ENCODE measurements around the gene PRSS53. TPM values are rescaled to one million over a fixed set of nuclear protein-coding genes. Genes with fewer than 3 reads are reported as not detected.

PRSS53 gene
- total and polyA plus RNA-seq, 7 experiments from 2014 or later = 0.46 to 7.2 (median 6.0) TPM

DNA sequence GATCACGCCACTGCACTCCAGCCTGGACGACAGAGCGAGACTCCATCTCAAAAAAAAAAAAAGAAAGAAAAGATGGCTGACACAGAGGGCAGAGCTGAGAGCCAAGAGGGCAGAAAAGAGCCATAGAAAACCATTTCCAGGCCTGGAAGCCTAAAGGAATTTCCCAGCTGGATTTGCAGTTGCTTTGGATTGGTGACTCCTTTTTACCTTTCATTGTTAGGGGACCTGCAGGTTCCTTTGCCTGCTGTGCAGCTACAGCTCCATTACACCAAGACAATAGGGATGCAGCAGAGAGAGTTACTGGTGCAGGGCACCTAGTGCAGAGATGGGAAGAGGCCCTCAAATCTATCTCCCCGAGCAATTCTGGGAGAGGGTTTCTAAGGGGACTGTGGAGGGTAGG lies 33.1 kb downstream of the PRSS53 start:
- Histone ChIP-seq H3K27me3 (ENCODE audit: control insufficient read depth in 2 of 2, insufficient read depth in 2 of 2, low read length in 2 of 2) (no peaks in the 10 kb centered on the region), H3K9me3 (ENCODE audit: control insufficient read depth in 2 of 3, low read length in 3 of 3) (no peaks in the 10 kb centered on the region), H3K4me1 (ENCODE audit: control insufficient read depth in 2 of 2, insufficient read depth in 2 of 2, low read length in 2 of 2) (peaks cover 0 to under 1% of the 10 kb centered on the region in 2 donors), H3K36me3 (ENCODE audit: control insufficient read depth in 2 of 3, insufficient read depth in 3 of 3, low read length in 3 of 3) (peaks cover 0 to 5% (median 0%) of the 10 kb centered on the region in 3 experiments), H3K4me3 (ENCODE audit: low read length) (no peak overlapping the region), H3K27ac (ENCODE audit: low read depth, low read length) (no peak overlapping the region)
- POLR2A ChIA-PET = no interaction called here
- intact Hi-C loops (cut with micrococcal nuclease) = no loop called here
- CTCF ChIA-PET = interaction anchor here (0.7 kb wide), 1 partner anchor 16 kb away, joined by 3 read pairs; no protein-coding TSS in a partner anchor
- no peaks in the 10 kb centered on the region for H3K27me3 Mint-ChIP-seq
- peaks cover 0 to 10% (median 2%) of the 10 kb centered on the region in 7 donors for H3K4me1 Mint-ChIP-seq
- H3K4me3 Mint-ChIP-seq = no peak overlapping the region
- no peak overlapping the region for H3K27ac Mint-ChIP-seq
- DNase-seq (no peak), ATAC-seq (no peak)
- H3K9me3 Mint-ChIP-seq = no peaks in the 10 kb centered on the region
- peaks cover 0 to 14% (median 4%) of the 10 kb centered on the region in 5 donors for H3K36me3 Mint-ChIP-seq

DNA sequence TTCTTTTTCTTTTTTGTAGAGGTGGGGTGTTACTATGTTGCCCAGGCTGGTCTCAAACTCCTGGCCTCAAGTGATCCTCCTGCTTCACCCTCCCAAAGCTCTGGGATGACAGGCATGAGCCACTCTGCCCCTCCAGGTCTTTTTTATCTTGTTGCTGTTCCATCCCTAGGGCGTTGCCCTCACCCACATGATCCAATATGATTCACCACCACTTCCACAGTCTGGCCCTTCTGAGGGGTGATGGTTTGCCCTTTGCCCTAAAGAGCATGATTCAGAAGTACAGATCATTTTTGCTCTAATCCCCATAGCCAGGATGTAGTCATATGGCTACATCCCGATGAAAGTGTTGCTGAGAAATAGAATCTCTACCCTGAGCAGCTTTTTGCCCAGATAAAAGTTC lies 36.6 kb downstream of the PRSS53 start:
- H3K27me3 Mint-ChIP-seq = no peaks in the 10 kb centered on the region
- Histone ChIP-seq H3K27ac (ENCODE audit: low read depth, low read length) (no peak overlapping the region), H3K4me1 (ENCODE audit: control insufficient read depth in 2 of 2, insufficient read depth in 2 of 2, low read length in 2 of 2) (no peaks in the 10 kb centered on the region), H3K9me3 (ENCODE audit: control insufficient read depth in 2 of 3, low read length in 3 of 3) (no peaks in the 10 kb centered on the region), H3K4me3 (ENCODE audit: low read length) (no peak overlapping the region), H3K27me3 (ENCODE audit: control insufficient read depth in 2 of 2, insufficient read depth in 2 of 2, low read length in 2 of 2) (no peaks in the 10 kb centered on the region), H3K36me3 (ENCODE audit: control insufficient read depth in 2 of 3, insufficient read depth in 3 of 3, low read length in 3 of 3) (no peaks in the 10 kb centered on the region)
- peaks cover 0 to 9% (median 0%) of the 10 kb centered on the region in 7 donors for H3K4me1 Mint-ChIP-seq
- no peak overlapping the region for H3K4me3 Mint-ChIP-seq
- intact Hi-C loops (cut with micrococcal nuclease) = no loop called here
- peaks cover 0 to 7% (median 2%) of the 10 kb centered on the region in 5 donors for H3K36me3 Mint-ChIP-seq
- ChIA-PET POLR2A (no interaction called here), CTCF (no interaction called here)
- H3K27ac Mint-ChIP-seq = no peak overlapping the region
- DNase-seq = no peak
- peak; percentile 87 for ATAC-seq
- H3K9me3 Mint-ChIP-seq = no peaks in the 10 kb centered on the region

DNA sequence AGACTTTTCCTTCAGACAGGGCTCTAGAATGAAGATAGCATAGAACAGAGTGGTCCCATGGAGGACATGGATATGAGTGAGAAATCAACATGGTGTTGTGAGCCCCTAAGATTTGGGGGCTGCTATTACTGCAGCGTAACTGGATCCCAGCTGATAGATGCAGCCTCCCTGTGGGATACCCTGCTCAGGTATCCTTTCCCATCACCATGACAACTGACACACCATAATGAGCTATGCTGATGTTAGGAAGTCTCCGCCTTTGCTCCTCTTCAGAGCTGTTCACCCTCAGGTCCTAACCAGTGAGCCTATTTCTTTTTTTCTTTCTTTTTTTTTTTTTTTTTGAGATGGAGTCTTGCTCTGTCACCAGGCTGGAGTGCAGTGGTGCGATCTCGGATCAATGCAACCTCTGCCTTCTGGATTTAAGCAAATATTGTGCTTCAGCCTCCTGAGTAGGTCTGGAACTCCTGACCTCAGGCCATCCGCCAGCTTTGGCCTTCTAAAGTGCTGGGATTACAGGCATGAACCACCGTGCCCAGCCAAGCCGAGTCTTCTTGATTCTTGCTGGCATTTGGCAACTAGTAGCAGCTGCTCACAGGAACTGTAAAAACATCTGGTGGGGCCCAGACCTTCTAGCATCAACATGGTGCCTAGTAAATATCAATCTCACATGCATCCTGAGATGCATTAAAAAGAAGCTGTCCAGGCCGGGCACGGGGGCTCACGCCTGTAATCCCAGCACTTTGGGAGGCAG lies 38.3 kb downstream of the PRSS53 start:
- intact Hi-C loops (cut with micrococcal nuclease) = loop anchor here in 1 of 2 donors (2.0 kb wide), 1 partner anchor 16 kb away; no protein-coding TSS in a partner anchor
- CTCF ChIA-PET = interaction anchor here (1.5 kb wide), 1 partner anchor 92 kb away, joined by 4 read pairs; no protein-coding TSS in a partner anchor
- ATAC-seq (no peak), DNase-seq (no peak)
- no peak overlapping the region for H3K4me3 Mint-ChIP-seq
- Histone ChIP-seq H3K9me3 (ENCODE audit: control insufficient read depth in 2 of 3, low read length in 3 of 3) (no peaks in the 10 kb centered on the region), H3K27ac (ENCODE audit: low read depth, low read length) (no peak overlapping the region), H3K4me1 (ENCODE audit: control insufficient read depth in 2 of 2, insufficient read depth in 2 of 2, low read length in 2 of 2) (no peaks in the 10 kb centered on the region), H3K36me3 (ENCODE audit: control insufficient read depth in 2 of 3, insufficient read depth in 3 of 3, low read length in 3 of 3) (no peaks in the 10 kb centered on the region), H3K27me3 (ENCODE audit: control insufficient read depth in 2 of 2, insufficient read depth in 2 of 2, low read length in 2 of 2) (no peaks in the 10 kb centered on the region), H3K4me3 (ENCODE audit: low read length) (no peak overlapping the region)
- H3K4me1 Mint-ChIP-seq = peaks cover 0 to 9% (median 0%) of the 10 kb centered on the region in 7 donors
- no peaks in the 10 kb centered on the region for H3K27me3 Mint-ChIP-seq
- H3K27ac Mint-ChIP-seq = peak overlapping the region in 1 of 9 donors; percentile 20
- H3K9me3 Mint-ChIP-seq = no peaks in the 10 kb centered on the region
- POLR2A ChIA-PET = no interaction called here
- peaks cover 0 to 4% (median 2%) of the 10 kb centered on the region in 5 donors for H3K36me3 Mint-ChIP-seq

GRCh38 chr16:31043898-31044481 lies 44.8 kb downstream of the PRSS53 start:
- no peak for ATAC-seq
- POLR2A ChIA-PET = interaction anchor here (0.7 kb wide), 1 partner anchor 825 kb away, joined by 5 read pairs; no protein-coding TSS in a partner anchor
- Histone ChIP-seq H3K4me3 (ENCODE audit: low read length) (no peak overlapping the region), H3K27me3 (ENCODE audit: control insufficient read depth in 2 of 2, insufficient read depth in 2 of 2, low read length in 2 of 2) (no peaks in the 10 kb centered on the region), H3K4me1 (ENCODE audit: control insufficient read depth in 2 of 2, insufficient read depth in 2 of 2, low read length in 2 of 2) (no peaks in the 10 kb centered on the region), H3K36me3 (ENCODE audit: control insufficient read depth in 2 of 3, insufficient read depth in 3 of 3, low read length in 3 of 3) (peaks cover 3 to 40% (median 3%) of the 10 kb centered on the region in 3 experiments), H3K27ac (ENCODE audit: low read depth, low read length) (no peak overlapping the region), H3K9me3 (ENCODE audit: control insufficient read depth in 2 of 3, low read length in 3 of 3) (no peaks in the 10 kb centered on the region)
- CTCF ChIA-PET = interaction anchor here (0.6 kb wide), 1 partner anchor 293 kb away, joined by 4 read pairs; no protein-coding TSS in a partner anchor
- DNase-seq = no peak
- H3K27me3 Mint-ChIP-seq = no peaks in the 10 kb centered on the region
- no peak overlapping the region for H3K27ac Mint-ChIP-seq
- intact Hi-C loops (cut with micrococcal nuclease) = no loop called here
- peaks cover 0 to 9% (median 4%) of the 10 kb centered on the region in 5 donors for H3K36me3 Mint-ChIP-seq
- peaks cover 0 to 3% (median 0%) of the 10 kb centered on the region in 7 donors for H3K4me1 Mint-ChIP-seq
- H3K4me3 Mint-ChIP-seq = no peak overlapping the region
- no peaks in the 10 kb centered on the region for H3K9me3 Mint-ChIP-seq

GRCh38 chr16:31043352-31043751 lies 45.4 kb downstream of the PRSS53 start:
- Histone ChIP-seq H3K9me3 (ENCODE audit: control insufficient read depth in 2 of 3, low read length in 3 of 3) (no peaks in the 10 kb centered on the region), H3K4me1 (ENCODE audit: control insufficient read depth in 2 of 2, insufficient read depth in 2 of 2, low read length in 2 of 2) (no peaks in the 10 kb centered on the region), H3K36me3 (ENCODE audit: control insufficient read depth in 2 of 3, insufficient read depth in 3 of 3, low read length in 3 of 3) (peaks cover 3 to 46% (median 6%) of the 10 kb centered on the region in 3 experiments), H3K27me3 (ENCODE audit: control insufficient read depth in 2 of 2, insufficient read depth in 2 of 2, low read length in 2 of 2) (no peaks in the 10 kb centered on the region), H3K27ac (ENCODE audit: low read depth, low read length) (no peak overlapping the region), H3K4me3 (ENCODE audit: low read length) (no peak overlapping the region)
- ATAC-seq = no peak
- Mint-ChIP-seq H3K27ac (no peak overlapping the region), H3K36me3 (peaks cover 0 to 16% (median 5%) of the 10 kb centered on the region in 5 donors), H3K4me3 (no peak overlapping the region), H3K27me3 (no peaks in the 10 kb centered on the region), H3K9me3 (no peaks in the 10 kb centered on the region), H3K4me1 (peaks cover 0 to 3% (median 0%) of the 10 kb centered on the region in 7 donors)
- CTCF ChIA-PET = no interaction called here
- no peak for DNase-seq
- intact Hi-C loops (cut with micrococcal nuclease) = no loop called here
- POLR2A ChIA-PET = no interaction called here

DNA sequence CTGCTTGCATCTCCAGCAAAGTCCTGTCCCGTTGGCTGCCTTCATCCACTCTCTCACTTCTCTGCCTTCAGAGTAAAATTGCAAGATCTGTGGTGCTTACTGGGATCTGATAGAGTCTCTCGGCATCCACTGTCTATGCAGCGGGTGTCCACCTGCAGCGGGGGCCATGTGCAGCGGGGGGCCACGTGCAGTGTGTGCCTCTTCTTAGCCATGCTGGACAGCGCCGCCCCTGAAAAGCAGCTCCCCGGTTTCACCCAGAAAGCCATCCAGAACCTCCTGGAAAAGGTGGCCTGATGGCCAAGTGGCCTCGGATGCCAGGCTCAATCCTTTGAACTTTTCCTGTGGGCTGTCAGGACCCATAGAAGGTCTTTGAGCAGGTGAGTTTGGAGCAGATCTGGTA lies 45.9 kb downstream of the PRSS53 start:
- H3K36me3 ChIP-seq (ENCODE audit: control insufficient read depth in 2 of 3, insufficient read depth in 3 of 3, low read length in 3 of 3) = peaks cover 3 to 51% (median 11%) of the 10 kb centered on the region in 3 experiments
- H3K27ac ChIP-seq (ENCODE audit: low read depth, low read length) = no peak overlapping the region
- peaks cover 0 to 16% (median 5%) of the 10 kb centered on the region in 5 donors for H3K36me3 Mint-ChIP-seq
- ATAC-seq = no peak
- no peak overlapping the region for H3K27ac Mint-ChIP-seq
- intact Hi-C loops (cut with micrococcal nuclease) = no loop called here
- H3K27me3 ChIP-seq (ENCODE audit: control insufficient read depth in 2 of 2, insufficient read depth in 2 of 2, low read length in 2 of 2) = no peaks in the 10 kb centered on the region
- no peaks in the 10 kb centered on the region for H3K27me3 Mint-ChIP-seq
- POLR2A ChIA-PET = no interaction called here
- no peaks in the 10 kb centered on the region for H3K9me3 ChIP-seq (ENCODE audit: control insufficient read depth in 2 of 3, low read length in 3 of 3)
- CTCF ChIA-PET = no interaction called here
- no peak for DNase-seq
- no peaks in the 10 kb centered on the region for H3K9me3 Mint-ChIP-seq
- no peak overlapping the region for H3K4me3 Mint-ChIP-seq
- H3K4me3 ChIP-seq (ENCODE audit: low read length) = no peak overlapping the region
- H3K4me1 ChIP-seq (ENCODE audit: control insufficient read depth in 2 of 2, insufficient read depth in 2 of 2, low read length in 2 of 2) = no peaks in the 10 kb centered on the region
- peaks cover 0 to 3% (median 0%) of the 10 kb centered on the region in 7 donors for H3K4me1 Mint-ChIP-seq

Measured in naive thymus-derived CD4-positive, alpha-beta T cell (primary cell).